Subcutaneous adipose tissue (tissue), 4 donors: Measurements from ENCODE around the gene SIX3. TPM values are rescaled to one million over a fixed set of nuclear protein-coding genes. Genes with fewer than 3 reads are reported as not detected.

Experiments used
- total RNA-seq, 4 donors: library from RNA; depleted of rRNA; stranded (reverse); fragments of >200 nt; gene quantifications; one replicate each; pipeline ENCODE4 v1.1.0, GENCODE V29; 2016
- TF ChIP-seq, protein P1 (sequence below): fragments of 450-650 bp; IDR thresholded peaks from one replicate; pipeline ENCODE4 v1.5.1; 2016; ENCODE audit warnings: low read depth, mild to moderate bottlenecking, control low read depth, antibody characterized with exemption, moderate library complexity

The SIX3 gene
- total RNA-seq, 4 donors from 2014 or later = not detected

DNA sequence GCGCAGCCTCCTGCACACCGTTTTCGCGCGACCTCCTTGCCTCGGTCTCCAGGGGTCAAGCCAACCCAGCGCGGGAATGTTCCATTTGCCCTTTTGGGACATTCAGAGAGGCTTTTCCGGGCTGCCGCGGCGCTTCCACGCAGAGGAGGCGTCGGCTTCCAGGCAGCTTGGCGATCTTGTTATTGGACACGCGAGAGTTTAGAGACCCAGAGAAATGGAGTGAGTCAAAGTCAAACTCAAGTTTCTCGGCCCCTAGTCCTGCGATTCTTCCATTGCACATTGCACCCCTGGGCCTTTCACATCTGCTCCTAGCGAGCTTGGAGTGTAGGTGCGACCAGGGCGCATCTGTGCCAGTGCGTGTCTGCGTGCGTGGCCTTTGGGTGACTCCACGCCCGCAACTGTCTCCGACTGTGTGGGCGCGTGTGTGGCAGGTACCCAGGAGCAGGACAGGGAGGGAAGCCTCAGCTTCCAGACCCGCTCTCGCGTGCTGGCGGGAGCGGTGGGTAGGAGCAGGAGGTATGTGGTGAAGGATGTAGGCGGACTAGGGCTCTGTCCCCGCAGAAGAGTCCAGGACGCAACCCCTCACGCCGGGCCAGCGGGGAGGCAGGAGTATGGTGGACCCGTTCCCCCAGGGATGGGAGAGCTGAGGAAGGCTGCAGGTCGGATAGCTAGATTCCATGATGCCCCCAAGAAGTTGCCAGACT is 13.5 kb downstream of the SIX3 start:
- TF ChIP-seq, protein P1, sequence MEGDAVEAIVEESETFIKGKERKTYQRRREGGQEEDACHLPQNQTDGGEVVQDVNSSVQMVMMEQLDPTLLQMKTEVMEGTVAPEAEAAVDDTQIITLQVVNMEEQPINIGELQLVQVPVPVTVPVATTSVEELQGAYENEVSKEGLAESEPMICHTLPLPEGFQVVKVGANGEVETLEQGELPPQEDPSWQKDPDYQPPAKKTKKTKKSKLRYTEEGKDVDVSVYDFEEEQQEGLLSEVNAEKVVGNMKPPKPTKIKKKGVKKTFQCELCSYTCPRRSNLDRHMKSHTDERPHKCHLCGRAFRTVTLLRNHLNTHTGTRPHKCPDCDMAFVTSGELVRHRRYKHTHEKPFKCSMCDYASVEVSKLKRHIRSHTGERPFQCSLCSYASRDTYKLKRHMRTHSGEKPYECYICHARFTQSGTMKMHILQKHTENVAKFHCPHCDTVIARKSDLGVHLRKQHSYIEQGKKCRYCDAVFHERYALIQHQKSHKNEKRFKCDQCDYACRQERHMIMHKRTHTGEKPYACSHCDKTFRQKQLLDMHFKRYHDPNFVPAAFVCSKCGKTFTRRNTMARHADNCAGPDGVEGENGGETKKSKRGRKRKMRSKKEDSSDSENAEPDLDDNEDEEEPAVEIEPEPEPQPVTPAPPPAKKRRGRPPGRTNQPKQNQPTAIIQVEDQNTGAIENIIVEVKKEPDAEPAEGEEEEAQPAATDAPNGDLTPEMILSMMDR = no peak

DNA sequence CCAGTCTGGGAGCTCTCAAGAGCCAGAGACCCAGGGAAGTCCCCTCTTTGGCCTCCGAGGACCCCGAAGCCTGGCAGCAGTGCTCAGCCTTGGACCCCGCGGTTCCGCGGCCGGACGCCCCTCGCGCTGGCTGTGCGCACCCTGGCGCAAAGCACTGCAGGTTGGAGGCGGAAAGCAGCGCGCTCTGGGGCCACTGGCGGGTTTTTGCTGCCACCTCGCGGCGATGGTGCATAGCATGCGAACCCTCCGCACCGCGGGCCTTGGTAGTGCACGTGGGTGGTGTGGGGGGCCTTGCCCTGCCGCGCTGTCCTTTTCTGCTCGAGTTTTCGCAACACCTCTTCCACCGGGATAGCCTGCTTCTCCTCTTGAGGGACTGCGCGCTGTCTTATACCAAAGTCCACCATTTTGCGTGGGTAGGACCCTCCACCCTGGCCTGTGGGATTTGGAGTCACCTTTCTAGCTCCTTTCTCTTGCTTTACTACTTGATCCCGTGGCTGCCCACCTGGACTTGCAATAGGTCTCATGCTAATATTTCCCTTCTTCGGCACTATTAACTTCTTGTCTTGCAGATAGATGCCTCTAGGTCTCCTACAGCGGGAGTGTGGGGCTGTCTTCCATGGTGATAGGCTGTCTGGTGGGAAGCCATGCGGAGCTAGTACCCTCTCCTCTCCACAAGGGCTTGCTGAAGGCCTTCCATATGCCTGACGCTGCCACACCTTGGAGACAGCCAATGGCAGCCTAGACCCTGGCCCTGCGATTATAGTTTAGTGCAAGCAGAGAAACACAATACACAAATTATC is 14.3 kb downstream of the SIX3 start:
- TF ChIP-seq, protein P1 = no peak

DNA sequence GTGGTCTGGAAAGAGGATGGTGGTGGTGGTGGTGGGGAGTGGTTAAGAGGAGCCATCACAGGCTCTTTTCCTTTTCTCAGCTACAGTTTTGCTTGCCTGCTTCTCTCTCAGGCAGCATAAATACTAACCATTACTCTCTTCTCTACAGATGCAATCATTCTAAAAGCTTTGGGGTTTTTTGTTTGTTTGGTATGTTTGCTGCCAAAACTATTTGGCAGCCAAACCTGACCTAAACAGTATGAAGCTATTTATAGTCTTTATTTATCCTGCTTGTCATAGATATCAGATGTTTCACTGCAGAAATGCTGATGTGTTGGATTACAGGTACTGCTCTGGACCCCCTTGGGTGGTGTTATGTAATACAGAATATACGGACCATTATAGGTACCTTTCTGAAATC is 15.3 kb downstream of the SIX3 start:
- TF ChIP-seq, protein P1 = no peak

DNA sequence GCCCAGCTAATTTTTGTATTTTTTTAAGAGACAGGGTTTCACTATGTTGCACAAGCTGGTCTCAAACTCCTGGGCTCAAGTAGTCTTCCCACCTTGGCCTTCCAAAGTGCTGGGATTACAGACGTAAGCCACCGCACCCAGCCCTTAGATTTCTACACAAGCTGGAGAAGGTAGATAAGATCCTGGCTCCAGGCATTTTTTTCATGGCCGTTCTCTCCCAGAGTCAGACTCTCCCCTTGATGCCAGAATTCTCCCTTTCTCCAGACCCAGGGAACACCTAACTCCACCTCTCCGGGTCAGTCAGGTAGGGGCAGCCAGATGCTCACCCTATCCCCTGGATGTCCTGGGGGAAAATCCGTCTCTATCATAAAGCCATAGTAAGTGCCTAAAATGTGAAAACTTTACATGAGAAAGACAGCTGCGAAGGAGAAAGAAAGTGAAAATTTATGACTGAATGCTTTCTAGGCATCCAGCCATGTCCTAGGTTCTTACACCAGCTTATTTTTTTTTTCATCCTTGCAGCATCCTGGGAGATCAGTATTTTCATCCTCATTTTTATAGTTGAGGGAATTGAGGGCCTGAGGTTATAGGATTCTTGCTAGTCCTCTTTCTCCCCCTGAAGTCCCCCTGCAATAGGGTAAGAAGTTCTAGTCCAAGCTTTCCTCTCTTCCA is 16.3 kb downstream of the SIX3 start:
- TF ChIP-seq, protein P1 = no peak

DNA sequence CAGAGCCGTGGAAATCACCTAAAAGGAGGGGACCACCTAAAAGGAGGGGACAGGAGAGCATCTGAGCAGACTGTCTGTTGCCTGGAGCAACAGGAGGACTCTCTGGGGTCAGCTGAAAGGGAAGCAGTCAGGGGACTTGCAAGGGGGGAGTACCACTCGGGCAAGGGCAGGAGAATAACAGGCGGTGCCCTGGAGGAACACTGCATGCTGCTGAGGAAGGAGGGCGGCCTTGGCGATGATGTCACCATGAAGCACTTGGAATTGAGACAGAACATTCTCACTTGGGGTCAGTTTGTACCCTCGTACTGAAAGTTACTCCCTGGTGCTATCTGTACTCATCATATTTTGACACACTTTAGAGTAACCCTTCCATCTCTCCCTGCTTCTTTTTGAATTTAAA is 18.4 kb downstream of the SIX3 start:
- TF ChIP-seq, protein P1 = no peak

DNA sequence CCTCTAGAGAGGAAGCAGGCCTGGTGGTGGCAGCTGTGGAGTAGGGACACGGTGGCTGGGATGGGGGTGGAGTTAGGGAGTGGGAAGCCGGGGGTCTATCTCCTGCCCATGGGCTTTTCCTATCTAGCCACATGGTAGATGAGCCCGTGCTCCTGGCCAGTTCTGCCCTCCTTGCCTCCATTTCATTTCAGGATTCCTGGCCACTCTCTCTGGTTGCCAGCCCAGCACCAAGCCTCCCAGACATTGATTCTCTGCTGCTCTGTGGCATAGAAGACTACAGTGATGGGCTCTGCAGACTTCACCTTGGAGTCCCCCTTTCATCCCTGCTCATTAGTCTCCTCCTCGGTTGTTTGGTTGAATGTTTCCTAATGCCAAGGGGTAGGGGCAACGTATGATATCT is 19.4 kb downstream of the SIX3 start:
- TF ChIP-seq, protein P1 = no peak

DNA sequence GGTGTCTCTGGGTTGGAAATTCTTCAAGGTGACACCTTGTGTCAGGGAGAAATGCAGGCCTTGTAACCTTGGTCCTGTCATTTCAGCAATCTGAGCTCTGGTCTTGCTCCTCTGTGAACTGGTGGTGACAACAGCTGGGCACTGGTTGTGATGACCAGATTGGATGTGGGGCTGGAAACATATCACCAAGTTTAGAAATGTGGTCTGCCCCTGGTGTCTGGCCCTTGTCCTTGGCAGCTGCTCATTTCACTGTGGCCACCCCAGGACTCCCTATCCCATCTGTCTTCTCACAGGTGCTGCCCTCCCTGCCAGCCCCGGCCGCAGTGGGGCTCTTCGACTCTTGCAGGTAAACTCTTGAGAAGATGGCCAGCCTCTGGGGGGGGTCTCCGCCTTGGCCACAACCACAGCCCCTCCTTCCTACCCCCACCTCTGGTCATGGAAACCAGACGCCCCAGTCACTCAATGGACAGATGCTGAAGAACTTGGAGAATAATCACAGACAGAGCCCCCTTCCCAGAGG is 20.7 kb downstream of the SIX3 start:
- TF ChIP-seq, protein P1 = no peak
